GM12878 (cell line): ENCODE results near the gene IGLL5. TPM values are rescaled to one million over a fixed set of nuclear protein-coding genes. Genes with fewer than 3 reads are reported as not detected.

Experiments used
- ATAC-seq: fragments of 200-7000 bp; cut with Tn5 transposase; 3 replicates; pipeline ENCODE4 v1.9.1; 2020; ENCODE audit warnings: mild to moderate bottlenecking, moderate library complexity
- BruUV-seq: library from RNA; stranded (reverse); fragments of 400-500 nt; replicated peaks from 2 replicates; lab custom pipeline; 2021; lab: Mats Ljungman, UMichigan
- CTCF ChIA-PET: fragments of 300-600 bp; sonication (Branson Sonifier 250); formaldehyde crosslinking; extraction: SDS; loops from one replicate; lab custom pipeline; 2021; ENCODE audit warnings: inconsistent platforms; lab: Yijun Ruan, JAX
- POLR2A ChIA-PET: fragments of 350-600 bp; formaldehyde crosslinking; extraction: SDS; loops from one replicate; lab custom pipeline; 2021; ENCODE audit warnings: inconsistent platforms; lab: Charles Lee
- RAD21 ChIA-PET: fragments of 300-600 bp; sonication (Branson Sonifier 250); formaldehyde crosslinking; loops from one replicate; lab custom pipeline; 2023; ENCODE audit warnings: antibody characterized with exemption; ENCODE audit not compliant: unreplicated experiment; lab: Charles Lee
- SMC1A ChIA-PET: fragments of 300-600 bp; sonication (Branson Sonifier 250); formaldehyde crosslinking; loops from one replicate; lab custom pipeline; 2023; ENCODE audit not compliant: unreplicated experiment, uncharacterized antibody; lab: Charles Lee
- DNase-seq: peaks from one replicate; pipeline ENCODE4 v3.0.0-alpha.2; 2011; ENCODE audit warnings: low read depth, low spot score
- FAIRE-seq: peaks from 3 replicates; lab custom pipeline; 2011; peaks lifted over from hg19 to GRCh38; lab: Jason Lieb, UNC
- H2AFZ ChIP-seq: 2 replicates; pipeline ENCODE4 v1.6.0; 2011; ENCODE audit warnings: low read depth, low read length, control low read depth; ENCODE audit not compliant: control insufficient read depth
- H3K27ac ChIP-seq: 2 replicates; pipeline ENCODE4 v1.5.1; 2011; ENCODE audit warnings: control low read depth; ENCODE audit not compliant: control insufficient read depth, insufficient read depth
- H3K27me3 ChIP-seq, 2 experiments: replicated peaks in 1 of 2; 2 replicates each; pipeline versions ENCODE4 v1.6.0 to v1.6.1; 2011; ENCODE audit warnings: low read length in 1 of 2; ENCODE audit not compliant: control insufficient read depth in 2 of 2, insufficient read depth in 2 of 2
- H3K36me3 ChIP-seq, 2 experiments: 2 replicates each; pipeline ENCODE4 v1.5.1; 2011; ENCODE audit warnings: low read length in 1 of 2; ENCODE audit not compliant: control insufficient read depth in 2 of 2, insufficient read depth in 2 of 2
- H3K4me1 ChIP-seq: 2 replicates; pipeline ENCODE4 v1.6.1; 2011; ENCODE audit warnings: mild to moderate bottlenecking, low read length, moderate library complexity, mixed read lengths; ENCODE audit not compliant: control insufficient read depth, insufficient read depth
- H3K4me2 ChIP-seq: 2 replicates; pipeline ENCODE4 v1.6.0; 2011; ENCODE audit warnings: control low read depth; ENCODE audit not compliant: control insufficient read depth, insufficient read depth
- H3K4me3 ChIP-seq: fragments of 200-600 bp; sonication (generic); 2 replicates; pipeline ENCODE4 v1.5.1; 2016
- H3K79me2 ChIP-seq: 2 replicates; pipeline ENCODE4 v1.6.0; 2011; ENCODE audit warnings: low read length; ENCODE audit not compliant: control insufficient read depth, insufficient read depth
- H3K9ac ChIP-seq: 2 replicates; pipeline ENCODE4 v1.8.0; 2011; ENCODE audit warnings: low read length, control low read depth, mixed read lengths; ENCODE audit not compliant: control insufficient read depth, insufficient read depth
- H3K9me3 ChIP-seq: replicated peaks from 3 replicates; pipeline ENCODE4 v1.5.1; 2011; ENCODE audit warnings: mild to moderate bottlenecking, low read length; ENCODE audit not compliant: control insufficient read depth, insufficient read depth
- H4K20me1 ChIP-seq: 2 replicates; pipeline ENCODE4 v1.6.0; 2011; ENCODE audit not compliant: control insufficient read depth, insufficient read depth
- BHLHE40 ChIP-seq, 2 experiments: fragments of 450-650 bp in 1 of 2; IDR thresholded peaks; 2 replicates each; pipeline ENCODE4 v1.6.1; 2011 to 2017; ENCODE audit warnings: low read depth in 2 of 2, borderline replicate concordance in 1 of 2, improper control_type of control experiment in 1 of 2, low read length in 1 of 2, mild to moderate bottlenecking in 1 of 2
- CBX3 ChIP-seq: fragments of 200-600 bp; sonication (generic); IDR thresholded peaks from 2 replicates; pipeline ENCODE4 v1.6.1; 2016; ENCODE audit warnings: low read depth, borderline replicate concordance
- CHD4 ChIP-seq: fragments of 200-600 bp; sonication (generic); IDR thresholded peaks from 2 replicates; pipeline ENCODE4 v1.6.1; 2016; ENCODE audit warnings: mild to moderate bottlenecking
- EZH2 ChIP-seq: IDR thresholded peaks from 2 replicates; pipeline ENCODE4 v1.6.1; 2012; ENCODE audit warnings: low read depth, mild to moderate bottlenecking, control low read depth, inconsistent platforms, low read length, borderline replicate concordance; ENCODE audit not compliant: control insufficient read depth
- IKZF1 ChIP-seq: fragments of 450-650 bp; conservative IDR thresholded peaks from 2 replicates; pipeline ENCODE4 v1.6.1; 2017; ENCODE audit warnings: antibody characterized with exemption, mild to moderate bottlenecking
- MYB ChIP-seq: fragments of 150-350 bp; IDR thresholded peaks from 2 replicates; pipeline ENCODE4 v1.6.1; 2014; ENCODE audit warnings: mild to moderate bottlenecking, low read depth, low read length, borderline replicate concordance
- SIN3A ChIP-seq: IDR thresholded peaks from 2 replicates; pipeline ENCODE4 v1.6.1; 2012; ENCODE audit warnings: low read depth, low read length, improper control_type of control experiment
- SMARCA5 ChIP-seq: fragments of 450-650 bp; IDR thresholded peaks from 2 replicates; pipeline ENCODE4 v1.6.1; 2017; ENCODE audit warnings: mild to moderate bottlenecking
- SUZ12 ChIP-seq: fragments of 200-600 bp; sonication (generic); IDR thresholded peaks from one replicate; pipeline ENCODE4 v1.6.1; 2018; ENCODE audit warnings: antibody characterized with exemption, mild to moderate bottlenecking; ENCODE audit not compliant: unreplicated experiment
- TCF12 ChIP-seq: IDR thresholded peaks from 2 replicates; pipeline ENCODE4 v1.6.1; 2011; ENCODE audit warnings: low read depth, mild to moderate bottlenecking, low read length
- ZSCAN29 ChIP-seq: fragments of 450-650 bp; IDR thresholded peaks from 2 replicates; pipeline ENCODE4 v1.6.1; 2017; ENCODE audit warnings: mild to moderate bottlenecking, moderate library complexity
- WGBS: methylation state at CpG from one replicate; pipeline ENCODE4 v1.1.6; 2016; ENCODE audit warnings: low lambda C conversion rate; ENCODE audit not compliant: insufficient replicate concordance, insufficient coverage; ENCODE audit errors: missing lambda C conversion rate; 5-methylcytosine and 5-hydroxymethylcytosine counted together
- in situ Hi-C: fragments of 300-500 bp; cut with MboI; formaldehyde crosslinking; loops from 9 replicates; pipeline ENCODE4 v1.14.3; 2018; ENCODE audit warnings: mixed read lengths
- intact Hi-C: fragments of 100-400 bp; cut with micrococcal nuclease; formaldehyde crosslinking; loops from one replicate; pipeline ENCODE4 v1.14.2; 2022; ENCODE audit not compliant: unreplicated experiment
- polyA plus RNA-seq, 11 experiments: library from polyadenylated mRNA; depleted of rRNA in 4 of 11; unstranded in 6 of 11; stranded (reverse) in 5 of 11; fragments of >200 nt; fragmentation: Nextera tagmentation in 4 of 11; fragmentation: Illumina TruSeq in 1 of 11; extraction: Ambion mirVana in 4 of 11; extraction: Trizol in 1 of 11; gene quantifications; 1 replicate in 1 of 11; 2 replicates in 10 of 11; pipeline versions ENCODE4 v1.2.1 to v1.2.3, GENCODE V29; 2011 to 2016; ENCODE audit warnings: inconsistent platforms in 2 of 11, missing spikeins in 2 of 11, low read depth in 1 of 11
- total RNA-seq, 4 experiments: library from RNA; depleted of rRNA in 3 of 4; stranded (reverse); fragments of >200 nt in 3 of 4; fragmentation: Illumina TruSeq in 1 of 4; extraction: Trizol in 1 of 4; gene quantifications; 2 replicates each; pipeline versions ENCODE4 v1.2.1 to v1.2.3, GENCODE V29; 2013 to 2021
- TF ChIP-seq, protein P1 (sequence below), 3 experiments: IDR thresholded peaks in 2 of 3; conservative IDR thresholded peaks in 1 of 3; 2 replicates each; pipeline ENCODE4 v1.5.1; 2011; ENCODE audit warnings: low read depth in 3 of 3, low read length in 3 of 3, mild to moderate bottlenecking in 3 of 3, control low read depth in 2 of 3, moderate library complexity in 2 of 3, inconsistent platforms in 1 of 3, mixed read lengths in 1 of 3; ENCODE audit not compliant: control insufficient read depth in 2 of 3, insufficient read depth in 1 of 3; ENCODE audit errors: extremely low read depth in 1 of 3
- TF ChIP-seq, protein P2 (sequence below): IDR thresholded peaks from 2 replicates; pipeline ENCODE4 v1.6.1; 2012; ENCODE audit warnings: low read length, inconsistent platforms
- TF ChIP-seq, protein P3 (sequence below): fragments of 450-650 bp; IDR thresholded peaks from 2 replicates; pipeline ENCODE4 v1.6.1; 2018; ENCODE audit warnings: mild to moderate bottlenecking, low read depth, moderate library complexity; ENCODE audit not compliant: partially characterized antibody

Gene IGLL5
- total and polyA plus RNA-seq, 10 of the 15 experiments (the other 5 are each of a cell fraction or from before 2014, with no cell fraction given) = not detected

DNA sequence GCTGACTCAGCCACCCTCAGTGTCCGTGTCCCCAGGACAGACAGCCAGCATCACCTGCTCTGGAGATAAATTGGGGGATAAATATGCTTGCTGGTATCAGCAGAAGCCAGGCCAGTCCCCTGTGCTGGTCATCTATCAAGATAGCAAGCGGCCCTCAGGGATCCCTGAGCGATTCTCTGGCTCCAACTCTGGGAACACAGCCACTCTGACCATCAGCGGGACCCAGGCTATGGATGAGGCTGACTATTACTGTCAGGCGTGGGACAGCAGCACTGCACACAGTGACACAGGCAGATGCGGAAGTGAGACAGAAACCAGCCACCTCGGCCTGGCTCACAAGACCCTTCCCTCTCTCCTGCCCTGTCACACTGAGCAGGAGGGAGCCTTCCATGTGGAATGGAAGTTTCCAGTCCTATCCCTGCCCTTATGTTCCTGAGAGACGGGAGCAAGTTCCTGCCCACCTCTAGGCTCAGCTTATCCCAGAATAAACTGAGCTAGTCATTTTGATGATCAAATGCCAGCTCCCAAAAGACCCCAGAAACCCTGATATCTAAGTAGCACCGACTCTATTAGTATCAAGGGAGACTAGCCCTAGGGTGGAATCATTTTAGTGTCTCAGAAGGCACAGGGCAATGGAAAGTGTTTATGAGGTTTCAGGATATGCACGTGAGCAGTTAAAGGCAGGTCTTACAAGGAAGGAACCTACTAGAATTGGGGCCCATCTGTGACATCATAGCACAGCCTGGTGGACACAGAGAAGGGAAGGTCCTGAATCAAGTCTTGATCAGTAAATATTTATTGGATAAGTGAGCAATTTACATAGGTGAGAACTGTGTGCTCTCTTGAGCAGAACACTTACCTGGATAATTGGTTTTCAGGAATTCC is 6.3 kb upstream of the IGLL5 start (continued):
- TF ChIP-seq, protein P1, sequence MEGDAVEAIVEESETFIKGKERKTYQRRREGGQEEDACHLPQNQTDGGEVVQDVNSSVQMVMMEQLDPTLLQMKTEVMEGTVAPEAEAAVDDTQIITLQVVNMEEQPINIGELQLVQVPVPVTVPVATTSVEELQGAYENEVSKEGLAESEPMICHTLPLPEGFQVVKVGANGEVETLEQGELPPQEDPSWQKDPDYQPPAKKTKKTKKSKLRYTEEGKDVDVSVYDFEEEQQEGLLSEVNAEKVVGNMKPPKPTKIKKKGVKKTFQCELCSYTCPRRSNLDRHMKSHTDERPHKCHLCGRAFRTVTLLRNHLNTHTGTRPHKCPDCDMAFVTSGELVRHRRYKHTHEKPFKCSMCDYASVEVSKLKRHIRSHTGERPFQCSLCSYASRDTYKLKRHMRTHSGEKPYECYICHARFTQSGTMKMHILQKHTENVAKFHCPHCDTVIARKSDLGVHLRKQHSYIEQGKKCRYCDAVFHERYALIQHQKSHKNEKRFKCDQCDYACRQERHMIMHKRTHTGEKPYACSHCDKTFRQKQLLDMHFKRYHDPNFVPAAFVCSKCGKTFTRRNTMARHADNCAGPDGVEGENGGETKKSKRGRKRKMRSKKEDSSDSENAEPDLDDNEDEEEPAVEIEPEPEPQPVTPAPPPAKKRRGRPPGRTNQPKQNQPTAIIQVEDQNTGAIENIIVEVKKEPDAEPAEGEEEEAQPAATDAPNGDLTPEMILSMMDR (IDR thresholded peaks at IDR 0.05 in 2 of 3, conservative IDR thresholded peaks at IDR 0.05 in 1 of 3; ENCODE audit: control insufficient read depth in 2 of 3, extremely low read depth in 1 of 3, insufficient read depth in 1 of 3, low read depth in 3 of 3, low read length in 3 of 3) = no peak
- no peak for TF ChIP-seq ZSCAN29
- no peak for TF ChIP-seq EZH2
- TF ChIP-seq SIN3A = no peak
- TF ChIP-seq, all 136 proteins: peak for 0

DNA sequence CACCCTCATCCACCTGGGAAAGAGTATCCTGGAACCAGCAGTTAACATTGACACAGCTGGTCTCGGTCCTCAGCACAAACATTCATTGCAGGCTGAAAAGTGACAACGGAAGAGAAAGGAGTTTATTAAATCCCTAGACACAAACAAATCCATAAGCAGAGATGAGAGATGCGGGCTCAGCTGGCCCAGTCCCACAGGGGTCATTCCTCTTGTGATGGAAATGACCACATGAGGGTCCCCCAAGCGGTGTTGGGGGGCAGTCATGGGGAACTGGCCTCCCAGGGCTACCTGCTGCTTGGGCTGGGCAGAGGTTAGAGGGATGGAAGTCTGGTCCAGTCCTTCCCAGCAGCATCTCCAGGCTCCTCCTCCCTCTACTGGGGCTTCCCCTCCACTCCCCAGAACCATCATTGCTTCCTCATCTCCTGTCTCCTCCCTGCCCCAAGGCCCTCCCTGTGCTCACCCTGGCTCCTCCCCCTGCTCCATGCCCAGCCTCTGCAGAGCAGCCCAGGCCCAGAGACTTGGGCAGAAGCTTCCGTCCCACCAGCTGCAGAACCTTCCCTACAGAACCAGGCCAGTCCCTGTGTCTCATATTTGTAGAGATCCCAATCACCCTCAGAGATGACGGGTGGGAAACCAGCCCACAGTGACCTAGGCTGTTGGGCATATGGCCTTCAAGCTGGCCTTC is 5.4 kb upstream of the IGLL5 start:
- no peak overlapping the region for H3K4me2 ChIP-seq
- intact Hi-C loops (no loop called here), in situ Hi-C loops (no loop called here)
- DNase-seq (no peak), FAIRE-seq (no peak), ATAC-seq (no peak)
- no peaks in the 10 kb centered on the region; the same call in 1 of the 2 replicates for H3K4me1 ChIP-seq
- H3K27ac ChIP-seq = no peak overlapping the region
- ChIA-PET SMC1A (no interaction called here), CTCF (no interaction called here), RAD21 (no interaction called here), POLR2A (no interaction called here)
- no TSS peak for BruUV-seq
- no peak overlapping the region for H3K9ac ChIP-seq
- no peak overlapping the region for H3K4me3 ChIP-seq
- no peaks in the 10 kb centered on the region for H3K79me2 ChIP-seq
- no peaks in the 10 kb centered on the region for H3K9me3 ChIP-seq
- H3K27me3 ChIP-seq = no peaks in the 10 kb centered on the region
- no peaks in the 10 kb centered on the region for H4K20me1 ChIP-seq
- 77% methylated on average over 5 of the region's 6 CpGs for WGBS
- no peak overlapping the region for H2AFZ ChIP-seq
- H3K36me3 ChIP-seq = no peaks in the 10 kb centered on the region
- TF ChIP-seq CHD4 (no peak), BHLHE40 (IDR thresholded peaks at IDR 0.05; ENCODE audit: borderline replicate concordance in 1 of 2, low read depth in 2 of 2, low read length in 1 of 2) (no peak), TCF12 (no peak), SMARCA5 (no peak), IKZF1 (no peak), MYB (no peak), CBX3 (no peak), SUZ12 (no peak)
- TF ChIP-seq, protein P2, sequence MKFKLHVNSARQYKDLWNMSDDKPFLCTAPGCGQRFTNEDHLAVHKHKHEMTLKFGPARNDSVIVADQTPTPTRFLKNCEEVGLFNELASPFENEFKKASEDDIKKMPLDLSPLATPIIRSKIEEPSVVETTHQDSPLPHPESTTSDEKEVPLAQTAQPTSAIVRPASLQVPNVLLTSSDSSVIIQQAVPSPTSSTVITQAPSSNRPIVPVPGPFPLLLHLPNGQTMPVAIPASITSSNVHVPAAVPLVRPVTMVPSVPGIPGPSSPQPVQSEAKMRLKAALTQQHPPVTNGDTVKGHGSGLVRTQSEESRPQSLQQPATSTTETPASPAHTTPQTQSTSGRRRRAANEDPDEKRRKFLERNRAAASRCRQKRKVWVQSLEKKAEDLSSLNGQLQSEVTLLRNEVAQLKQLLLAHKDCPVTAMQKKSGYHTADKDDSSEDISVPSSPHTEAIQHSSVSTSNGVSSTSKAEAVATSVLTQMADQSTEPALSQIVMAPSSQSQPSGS = no peak
- TF ChIP-seq, protein P3, sequence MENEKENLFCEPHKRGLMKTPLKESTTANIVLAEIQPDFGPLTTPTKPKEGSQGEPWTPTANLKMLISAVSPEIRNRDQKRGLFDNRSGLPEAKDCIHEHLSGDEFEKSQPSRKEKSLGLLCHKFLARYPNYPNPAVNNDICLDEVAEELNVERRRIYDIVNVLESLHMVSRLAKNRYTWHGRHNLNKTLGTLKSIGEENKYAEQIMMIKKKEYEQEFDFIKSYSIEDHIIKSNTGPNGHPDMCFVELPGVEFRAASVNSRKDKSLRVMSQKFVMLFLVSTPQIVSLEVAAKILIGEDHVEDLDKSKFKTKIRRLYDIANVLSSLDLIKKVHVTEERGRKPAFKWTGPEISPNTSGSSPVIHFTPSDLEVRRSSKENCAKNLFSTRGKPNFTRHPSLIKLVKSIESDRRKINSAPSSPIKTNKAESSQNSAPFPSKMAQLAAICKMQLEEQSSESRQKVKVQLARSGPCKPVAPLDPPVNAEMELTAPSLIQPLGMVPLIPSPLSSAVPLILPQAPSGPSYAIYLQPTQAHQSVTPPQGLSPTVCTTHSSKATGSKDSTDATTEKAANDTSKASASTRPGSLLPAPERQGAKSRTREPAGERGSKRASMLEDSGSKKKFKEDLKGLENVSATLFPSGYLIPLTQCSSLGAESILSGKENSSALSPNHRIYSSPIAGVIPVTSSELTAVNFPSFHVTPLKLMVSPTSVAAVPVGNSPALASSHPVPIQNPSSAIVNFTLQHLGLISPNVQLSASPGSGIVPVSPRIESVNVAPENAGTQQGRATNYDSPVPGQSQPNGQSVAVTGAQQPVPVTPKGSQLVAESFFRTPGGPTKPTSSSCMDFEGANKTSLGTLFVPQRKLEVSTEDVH = no peak
